K562 (cell line): ENCODE data around the gene PPP1R3E. TPM values are rescaled to one million over a fixed set of nuclear protein-coding genes. Genes with fewer than 3 reads are reported as not detected.

Experiments
- BRD4 ChIP-seq: fragments of 200-600 bp; sonication (generic); IDR thresholded peaks from 2 replicates; pipeline ENCODE4 v1.6.1; 2017; ENCODE audit warnings: inconsistent platforms
- HDAC3 ChIP-seq: fragments of 450-650 bp; IDR thresholded peaks from 2 replicates; pipeline ENCODE4 v1.6.1; 2018; ENCODE audit warnings: borderline replicate concordance, mild to moderate bottlenecking, moderate library complexity; ENCODE audit not compliant: partially characterized antibody
- HMG20B ChIP-seq: fragments of 250-450 bp; sonication (Bioruptor Pico); IDR thresholded peaks from 2 replicates; pipeline ENCODE4 v1.5.0; 2021; ENCODE audit warnings: mild to moderate bottlenecking
- KAT8 ChIP-seq: fragments of 450-650 bp; IDR thresholded peaks from 2 replicates; pipeline ENCODE4 v1.6.1; 2016; ENCODE audit warnings: low read depth, mild to moderate bottlenecking
- MAZ ChIP-seq, 2 experiments: fragments of 450-650 bp in 1 of 2; sonication (generic) in 1 of 2; formaldehyde crosslinking; IDR thresholded peaks in 1 of 2; conservative IDR thresholded peaks in 1 of 2; 2 replicates each; pipeline versions ENCODE4 v1.4.0 to v1.5.0; 2020; ENCODE audit warnings: mild to moderate bottlenecking in 1 of 2, missing genetic modification reagents in 1 of 2
- MCM7 ChIP-seq, 2 experiments: fragments of 450-650 bp; IDR thresholded peaks; 2 replicates each; pipeline ENCODE4 v1.6.1; 2016 to 2018
- NONO ChIP-seq, 2 experiments: fragments of 200-400 bp in 1 of 2; fragments of 450-650 bp in 1 of 2; formaldehyde crosslinking in 1 of 2; IDR thresholded peaks; 2 replicates each; pipeline ENCODE4 v1.6.1; 2017; ENCODE audit warnings: low read depth in 2 of 2, mild to moderate bottlenecking in 2 of 2, moderate library complexity in 2 of 2, low read length in 1 of 2
- POLR2B ChIP-seq: fragments of 450-650 bp; IDR thresholded peaks from 2 replicates; pipeline ENCODE4 v1.6.1; 2018; ENCODE audit warnings: low read depth; ENCODE audit not compliant: partially characterized antibody
- RBM25 ChIP-seq: fragments of 200-400 bp; formaldehyde crosslinking; IDR thresholded peaks from 2 replicates; pipeline ENCODE4 v1.6.1; 2018; ENCODE audit warnings: low read length, low read depth, moderate library complexity; ENCODE audit not compliant: severe bottlenecking
- SMAD2 ChIP-seq: fragments of 150-350 bp; IDR thresholded peaks from 2 replicates; pipeline ENCODE4 v1.6.1; 2014; ENCODE audit warnings: low read depth, mild to moderate bottlenecking, low read length
- SNAPC5 ChIP-seq: fragments of 250-450 bp; sonication (Bioruptor Pico); IDR thresholded peaks from 2 replicates; pipeline ENCODE4 v1.8.0; 2021; ENCODE audit warnings: moderate library complexity, mild to moderate bottlenecking, inconsistent platforms
- TARDBP ChIP-seq: fragments of 450-650 bp; IDR thresholded peaks from 2 replicates; pipeline ENCODE4 v1.6.1; 2016
- U2AF2 ChIP-seq: fragments of 200-400 bp; formaldehyde crosslinking; optimal IDR thresholded peaks from 2 replicates; pipeline ENCODE3; 2017; ENCODE audit warnings: low read depth, mild to moderate bottlenecking, low read length
- ZBTB33 ChIP-seq: sonication (generic); formaldehyde crosslinking; IDR thresholded peaks from 2 replicates; pipeline ENCODE4 v1.8.1; 2023; ENCODE audit warnings: mild to moderate bottlenecking, missing genetic modification reagents
- ZNF232 ChIP-seq: sonication (generic); formaldehyde crosslinking; IDR thresholded peaks from 2 replicates; pipeline ENCODE4 v1.8.0; 2022; ENCODE audit warnings: mild to moderate bottlenecking, missing genetic modification reagents
- ZNF280A ChIP-seq: fragments of 450-650 bp; IDR thresholded peaks from 2 replicates; pipeline ENCODE4 v1.6.1; 2018; ENCODE audit warnings: mild to moderate bottlenecking, low read depth; ENCODE audit not compliant: partially characterized antibody
- ZNF41 ChIP-seq: fragments of 250-450 bp; sonication (Bioruptor Pico); conservative IDR thresholded peaks from 2 replicates; pipeline ENCODE4 v1.4.0; 2020; ENCODE audit warnings: mild to moderate bottlenecking
- ZNF436 ChIP-seq: fragments of 250-450, 450-650 bp; sonication (Bioruptor Pico); formaldehyde crosslinking; IDR thresholded peaks from 2 replicates; pipeline ENCODE4 v1.7.0; 2020; ENCODE audit warnings: mild to moderate bottlenecking
- polyA plus RNA-seq, 8 experiments: library from polyadenylated mRNA; depleted of rRNA in 4 of 8; stranded (reverse) in 5 of 8; unstranded in 3 of 8; fragments of >200 nt; fragmentation: Nextera tagmentation in 2 of 8; fragmentation: Illumina TruSeq in 1 of 8; extraction: Ambion mirVana in 2 of 8; extraction: Trizol in 1 of 8; gene quantifications; 2 replicates each; pipeline versions ENCODE4 v1.2.1 to v1.2.3, GENCODE V29; 2011 to 2014; ENCODE audit warnings: inconsistent platforms in 1 of 8, missing spikeins in 1 of 8
- total RNA-seq, 7 experiments: library from RNA; depleted of rRNA in 6 of 7; stranded (reverse); fragments of >200 nt in 6 of 7; fragmentation: Illumina TruSeq in 2 of 7; extraction: Trizol in 2 of 7; gene quantifications; 2 replicates each; pipeline versions ENCODE4 v1.2.1 to v1.2.3, GENCODE V29; 2011 to 2021; ENCODE audit warnings: low replicate concordance in 1 of 7
- TF ChIP-seq, protein P1 (sequence below): fragments of 450-650 bp; formaldehyde crosslinking; IDR thresholded peaks from 2 replicates; pipeline ENCODE4 v1.4.0; 2022; ENCODE audit warnings: missing genetic modification characterization
- TF ChIP-seq, protein P2 (sequence below): fragments of 250-450 bp; sonication (Bioruptor Pico); IDR thresholded peaks from 2 replicates; pipeline ENCODE4 v1.5.1; 2021; ENCODE audit warnings: mild to moderate bottlenecking

The PPP1R3E gene
- total and polyA plus RNA-seq, 9 of the 15 experiments (the other 6 are each of a cell fraction or from before 2014, with no cell fraction given), result 3.2 to 18.4 (median 7.6) TPM

DNA sequence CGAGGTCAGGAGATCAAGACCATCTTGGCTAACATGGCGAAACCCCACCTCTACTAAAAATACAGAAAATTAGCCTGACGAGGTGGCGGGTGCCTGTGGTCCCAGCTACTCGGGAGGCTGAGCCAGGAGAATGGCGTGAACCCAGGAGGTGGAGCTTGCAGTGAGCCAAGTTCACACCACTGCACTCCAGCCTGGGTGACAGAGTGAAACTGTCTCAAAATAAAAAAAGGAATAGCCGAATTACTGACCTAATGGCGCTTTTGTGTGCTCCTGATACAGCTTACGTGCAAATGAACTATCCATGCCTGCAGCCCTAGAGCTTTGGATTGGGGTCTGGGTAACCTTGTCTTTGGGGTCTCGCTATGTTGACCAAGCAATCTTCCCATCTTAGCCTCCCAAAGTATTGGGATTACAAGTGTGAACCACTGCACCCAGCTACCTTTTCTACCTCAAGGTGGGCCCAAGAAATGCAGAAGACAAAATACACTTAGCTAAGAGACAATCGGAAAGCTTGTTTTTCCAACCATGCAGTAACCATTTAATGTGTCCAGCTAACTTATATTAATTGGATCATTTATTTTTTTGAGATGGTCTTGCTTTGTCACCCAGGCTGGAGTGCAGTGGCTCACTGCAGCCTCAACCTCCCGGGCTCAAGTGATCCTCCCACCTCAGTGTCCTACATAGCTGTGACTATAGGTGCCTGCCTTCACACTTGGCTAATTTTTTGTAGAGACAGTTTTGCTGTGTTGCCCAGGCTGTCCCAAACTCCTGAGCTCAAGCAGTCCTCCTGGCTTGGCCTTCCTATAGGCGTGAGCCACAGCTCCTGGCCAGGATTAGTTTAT is 24.1 kb upstream of the PPP1R3E start (continued):
- no peak for TF ChIP-seq NONO (IDR thresholded peaks at IDR 0.05; ENCODE audit: low read depth in 2 of 2, low read length in 1 of 2)
- TF ChIP-seq ZNF41 (CRISPR knock-in tag), result 0 out of 2 replicates have a peak, but pooled peaks have one; percentile 3
- no peak for TF ChIP-seq RBM25
- TF ChIP-seq BRD4, result no peak
- TF ChIP-seq, protein P1, sequence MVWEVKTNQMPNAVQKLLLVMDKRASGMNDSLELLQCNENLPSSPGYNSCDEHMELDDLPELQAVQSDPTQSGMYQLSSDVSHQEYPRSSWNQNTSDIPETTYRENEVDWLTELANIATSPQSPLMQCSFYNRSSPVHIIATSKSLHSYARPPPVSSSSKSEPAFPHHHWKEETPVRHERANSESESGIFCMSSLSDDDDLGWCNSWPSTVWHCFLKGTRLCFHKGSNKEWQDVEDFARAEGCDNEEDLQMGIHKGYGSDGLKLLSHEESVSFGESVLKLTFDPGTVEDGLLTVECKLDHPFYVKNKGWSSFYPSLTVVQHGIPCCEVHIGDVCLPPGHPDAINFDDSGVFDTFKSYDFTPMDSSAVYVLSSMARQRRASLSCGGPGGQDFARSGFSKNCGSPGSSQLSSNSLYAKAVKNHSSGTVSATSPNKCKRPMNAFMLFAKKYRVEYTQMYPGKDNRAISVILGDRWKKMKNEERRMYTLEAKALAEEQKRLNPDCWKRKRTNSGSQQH, result peak; percentile 65; the same call in 1 of the 2 replicates
- no peak for TF ChIP-seq ZNF280A
- TF ChIP-seq HDAC3, result no peak
- no peak for TF ChIP-seq TARDBP
- TF ChIP-seq MCM7 (IDR thresholded peaks at IDR 0.05), result no peak
- no peak for TF ChIP-seq ZNF436 (CRISPR knock-in tag)
- TF ChIP-seq ZNF232 (CRISPR knock-in tag), result no peak
- no peak for TF ChIP-seq SMAD2
- TF ChIP-seq SNAPC5 (CRISPR knock-in tag), result no peak
- no peak for TF ChIP-seq KAT8
- TF ChIP-seq HMG20B (CRISPR knock-in tag), result no peak
- TF ChIP-seq ZBTB33, result 0 out of 2 replicates have a peak, but pooled peaks have one; percentile 30
- TF ChIP-seq MAZ (CRISPR knock-in tag; conservative IDR thresholded peaks at IDR 0.05 in 1 of 2, IDR thresholded peaks at IDR 0.05 in 1 of 2), result 0 out of 4 replicates have a peak, but pooled peaks of 1 of the 2 experiments have one; percentile 27
- TF ChIP-seq, protein P2, sequence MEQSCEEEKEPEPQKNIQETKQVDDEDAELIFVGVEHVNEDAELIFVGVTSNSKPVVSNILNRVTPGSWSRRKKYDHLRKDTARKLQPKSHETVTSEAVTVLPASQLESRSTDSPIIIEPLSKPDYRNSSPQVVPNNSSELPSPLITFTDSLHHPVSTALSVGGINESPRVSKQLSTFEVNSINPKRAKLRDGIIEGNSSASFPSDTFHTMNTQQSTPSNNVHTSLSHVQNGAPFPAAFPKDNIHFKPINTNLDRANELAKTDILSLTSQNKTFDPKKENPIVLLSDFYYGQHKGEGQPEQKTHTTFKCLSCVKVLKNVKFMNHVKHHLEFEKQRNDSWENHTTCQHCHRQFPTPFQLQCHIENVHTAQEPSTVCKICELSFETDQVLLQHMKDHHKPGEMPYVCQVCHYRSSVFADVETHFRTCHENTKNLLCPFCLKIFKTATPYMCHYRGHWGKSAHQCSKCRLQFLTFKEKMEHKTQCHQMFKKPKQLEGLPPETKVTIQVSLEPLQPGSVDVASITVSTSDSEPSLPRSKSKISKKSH (CRISPR knock-in tag), result 0 out of 2 replicates have a peak, but pooled peaks have one; percentile 11
- TF ChIP-seq U2AF2, result no peak
- TF ChIP-seq POLR2B, result peak; percentile 65
